ENCODE results near the gene GPX6.
"Not testable (repeated sequence)": the region's sequence is repeated elsewhere in the genome, so short reads cannot be mapped to it uniquely, and the experiment has no call there.

Gene GPX6

DNA sequence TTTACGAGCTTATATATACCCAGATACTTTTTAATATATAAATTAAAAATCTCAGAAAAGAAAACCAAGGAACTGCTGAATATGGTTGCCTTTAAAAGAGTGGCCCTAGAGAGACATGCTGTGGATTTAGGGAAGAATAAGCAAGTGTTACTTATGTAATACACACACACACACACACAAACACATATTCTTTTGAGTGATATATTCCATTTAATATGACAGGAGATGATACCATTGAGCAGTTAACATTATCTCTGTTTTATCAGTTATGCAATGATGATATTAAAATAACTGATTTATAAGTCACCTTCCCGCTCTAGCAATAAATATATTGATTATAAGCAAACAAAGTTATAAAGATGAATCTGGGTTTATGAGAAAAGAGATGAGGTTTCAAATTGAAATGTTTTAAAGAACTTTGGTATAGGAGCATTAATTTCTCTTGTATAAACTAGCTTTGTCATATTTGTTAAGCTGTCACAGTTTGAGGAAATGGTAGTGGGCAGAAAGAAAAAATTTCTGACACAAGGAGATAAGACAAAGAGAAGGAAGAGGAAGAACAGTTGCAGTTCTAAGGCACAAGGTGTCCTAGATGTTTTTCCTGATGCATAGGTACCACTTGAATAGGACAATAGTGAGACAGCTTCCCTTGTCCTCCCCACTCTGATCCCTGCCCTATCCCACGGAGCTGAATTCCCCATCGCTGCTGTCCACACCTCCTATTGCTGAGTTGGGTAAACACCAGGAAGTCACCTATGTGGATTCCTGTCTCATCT is 36.5 kb upstream of the GPX6 start:
- ATAC-seq (ENCODE audit: insufficient read depth, low read depth), result no peak
- Histone ChIP-seq H3K9ac (ENCODE audit: low read depth, low read length) (no peak overlapping the region), H3K9me3 (ENCODE audit: insufficient read depth, low read length, severe bottlenecking) (no peaks in the 10 kb centered on the region), H3K4me2 (ENCODE audit: insufficient read depth, low read length) (no peak overlapping the region), H3K27ac (ENCODE audit: low read length) (no peak overlapping the region), H3K4me3 (ENCODE audit: low read depth in 1 of 2, low read length in 2 of 2) (no peak overlapping the region), H3K27me3 (ENCODE audit: insufficient read depth, low read length, poor library complexity) (peaks cover 9% of the 10 kb centered on the region), H3K79me2 (ENCODE audit: insufficient read depth, low read length) (no peaks in the 10 kb centered on the region), H3K4me1 (ENCODE audit: insufficient read depth, low read length) (no peaks in the 10 kb centered on the region), H2AFZ (ENCODE audit: low read depth, low read length) (no peak overlapping the region), H4K20me1 (ENCODE audit: insufficient read depth, low read length) (no peaks in the 10 kb centered on the region), H3K36me3 (ENCODE audit: insufficient read depth, low read length) (no peaks in the 10 kb centered on the region)
- DNase-seq, result no peak
- no peak for TF ChIP-seq CTCF (IDR thresholded peaks at IDR 0.05; ENCODE audit: borderline replicate concordance, extremely low read depth, low read length, poor library complexity, severe bottlenecking)
- no peak for TF ChIP-seq EZH2 (IDR thresholded peaks at IDR 0.05; ENCODE audit: borderline replicate concordance, low read depth, low read length, severe bottlenecking)

DNA sequence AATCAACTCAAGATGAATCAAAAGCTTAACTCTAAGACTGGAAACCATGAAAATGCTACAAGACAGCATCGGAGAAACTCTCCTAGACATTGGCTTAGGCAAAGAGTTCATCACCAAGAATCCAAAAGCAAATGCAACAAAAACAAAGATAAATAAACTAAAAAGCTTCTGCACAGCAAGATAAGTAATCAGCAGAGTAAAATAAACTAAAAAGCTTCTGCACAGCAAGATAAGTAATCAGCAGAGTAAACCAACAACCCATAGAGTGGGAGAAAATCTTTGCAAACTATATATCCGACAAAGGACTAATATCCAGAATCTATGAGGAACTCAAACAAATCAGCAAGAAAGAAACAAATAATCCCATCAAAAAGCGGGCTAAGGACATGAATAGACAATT is 31.4 kb upstream of the GPX6 start:
- H3K9ac ChIP-seq (ENCODE audit: low read depth, low read length); H3K79me2 ChIP-seq (ENCODE audit: insufficient read depth, low read length); H3K27me3 ChIP-seq (ENCODE audit: insufficient read depth, low read length, poor library complexity); H3K27ac ChIP-seq (ENCODE audit: low read length); H3K4me2 ChIP-seq (ENCODE audit: insufficient read depth, low read length); H3K9me3 ChIP-seq (ENCODE audit: insufficient read depth, low read length, severe bottlenecking); H4K20me1 ChIP-seq (ENCODE audit: insufficient read depth, low read length); DNase-seq; H3K36me3 ChIP-seq (ENCODE audit: insufficient read depth, low read length); H2AFZ ChIP-seq (ENCODE audit: low read depth, low read length); H3K4me1 ChIP-seq (ENCODE audit: insufficient read depth, low read length); H3K4me3 ChIP-seq (ENCODE audit: low read depth in 1 of 2, low read length in 2 of 2); ATAC-seq (ENCODE audit: insufficient read depth, low read depth): not testable (repeated sequence)

DNA sequence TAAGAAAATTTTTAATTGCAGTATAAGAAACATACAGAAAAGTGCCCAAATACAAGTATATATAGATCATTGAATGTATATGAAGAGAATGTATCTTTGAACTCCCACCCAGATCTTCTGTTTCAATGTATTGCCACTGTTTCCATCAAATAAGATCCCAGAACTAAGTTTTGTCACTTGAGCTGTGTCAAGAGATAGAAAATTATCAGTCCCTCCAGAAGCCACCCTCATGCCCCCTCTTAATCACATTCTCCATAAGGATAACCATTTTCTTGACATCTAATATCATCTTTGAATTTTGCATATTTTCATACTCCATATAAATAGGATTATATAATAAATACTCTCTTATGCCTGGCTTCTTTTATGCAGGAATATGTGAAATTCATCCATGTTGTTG is 30.4 kb upstream of the GPX6 start:
- H3K9ac ChIP-seq (ENCODE audit: low read depth, low read length), result no peak overlapping the region
- H3K4me1 ChIP-seq (ENCODE audit: insufficient read depth, low read length), result no peaks in the 10 kb centered on the region
- no peak for ATAC-seq (ENCODE audit: insufficient read depth, low read depth)
- H3K27me3 ChIP-seq (ENCODE audit: insufficient read depth, low read length, poor library complexity), result peaks cover 6% of the 10 kb centered on the region
- no peak overlapping the region for H3K4me3 ChIP-seq (ENCODE audit: low read depth in 1 of 2, low read length in 2 of 2)
- no peak for TF ChIP-seq CTCF (IDR thresholded peaks at IDR 0.05; ENCODE audit: borderline replicate concordance, extremely low read depth, low read length, poor library complexity, severe bottlenecking)
- no peak for TF ChIP-seq EZH2 (IDR thresholded peaks at IDR 0.05; ENCODE audit: borderline replicate concordance, low read depth, low read length, severe bottlenecking)
- no peak overlapping the region for H2AFZ ChIP-seq (ENCODE audit: low read depth, low read length)
- H3K27ac ChIP-seq (ENCODE audit: low read length), result no peak overlapping the region
- H3K36me3 ChIP-seq (ENCODE audit: insufficient read depth, low read length), result no peaks in the 10 kb centered on the region
- DNase-seq, result no peak
- H3K4me2 ChIP-seq (ENCODE audit: insufficient read depth, low read length), result no peak overlapping the region
- H4K20me1 ChIP-seq (ENCODE audit: insufficient read depth, low read length), result no peaks in the 10 kb centered on the region
- no peaks in the 10 kb centered on the region for H3K79me2 ChIP-seq (ENCODE audit: insufficient read depth, low read length)
- no peaks in the 10 kb centered on the region for H3K9me3 ChIP-seq (ENCODE audit: insufficient read depth, low read length, severe bottlenecking)

- Histone ChIP-seq H3K9me3 (ENCODE audit: insufficient read depth, low read length, severe bottlenecking) (no peaks in the 10 kb centered on the region), H3K27ac (ENCODE audit: low read length) (no peak overlapping the region), H4K20me1 (ENCODE audit: insufficient read depth, low read length) (no peaks in the 10 kb centered on the region), H3K4me3 (ENCODE audit: low read depth in 1 of 2, low read length in 2 of 2) (no peak overlapping the region), H3K4me1 (ENCODE audit: insufficient read depth, low read length) (no peaks in the 10 kb centered on the region), H3K4me2 (ENCODE audit: insufficient read depth, low read length) (no peak overlapping the region), H3K27me3 (ENCODE audit: insufficient read depth, low read length, poor library complexity) (peaks cover 3% of the 10 kb centered on the region), H3K79me2 (ENCODE audit: insufficient read depth, low read length) (no peaks in the 10 kb centered on the region), H3K9ac (ENCODE audit: low read depth, low read length) (no peak overlapping the region), H2AFZ (ENCODE audit: low read depth, low read length) (no peak overlapping the region), H3K36me3 (ENCODE audit: insufficient read depth, low read length) (no peaks in the 10 kb centered on the region)
- TF ChIP-seq EZH2 (IDR thresholded peaks at IDR 0.05; ENCODE audit: borderline replicate concordance, low read depth, low read length, severe bottlenecking) (no peak), CTCF (IDR thresholded peaks at IDR 0.05; ENCODE audit: borderline replicate concordance, extremely low read depth, low read length, poor library complexity, severe bottlenecking) (no peak)
- DNase-seq (no peak), ATAC-seq (ENCODE audit: insufficient read depth, low read depth) (no peak)
Measured at GRCh38 chr6:28543651-28544610, 28.3 kb upstream of the GPX6 start.

All from DND-41 (cell line).